ENCODE measurements around the gene RASA2.
"Not testable (repeated sequence)": the region's sequence is repeated elsewhere in the genome, so short reads cannot be mapped to it uniquely, and the experiment has no call there.

RASA2 gene

GRCh38 chr3:141594357-141594756 lies 107.5 kb downstream of the RASA2 start:
- no peak for DNase-seq

GRCh38 chr3:141597931-141598330 lies 111.1 kb downstream of the RASA2 start:
- no peak for DNase-seq

DNA sequence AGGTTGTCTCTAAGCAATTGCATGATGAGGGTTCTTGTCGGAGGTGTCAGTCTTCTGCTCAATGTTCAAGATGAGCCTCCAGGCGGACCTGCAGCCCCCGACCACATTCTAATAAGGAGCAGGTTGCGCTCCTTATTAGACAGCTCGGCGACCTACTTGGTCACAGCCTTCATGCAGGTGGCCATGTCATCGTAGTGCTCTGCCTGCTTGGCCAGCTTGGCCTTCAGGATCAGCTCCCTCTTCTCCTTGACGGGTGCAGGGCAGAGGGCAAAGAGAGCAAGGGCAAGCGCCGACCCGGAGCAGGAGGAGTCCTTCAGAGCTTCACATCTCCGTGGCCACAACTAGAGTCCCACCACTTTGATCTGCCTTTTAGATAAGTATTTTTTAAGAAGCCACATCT lies 113.5 kb downstream of the RASA2 start:
- no peak for DNase-seq

DNA sequence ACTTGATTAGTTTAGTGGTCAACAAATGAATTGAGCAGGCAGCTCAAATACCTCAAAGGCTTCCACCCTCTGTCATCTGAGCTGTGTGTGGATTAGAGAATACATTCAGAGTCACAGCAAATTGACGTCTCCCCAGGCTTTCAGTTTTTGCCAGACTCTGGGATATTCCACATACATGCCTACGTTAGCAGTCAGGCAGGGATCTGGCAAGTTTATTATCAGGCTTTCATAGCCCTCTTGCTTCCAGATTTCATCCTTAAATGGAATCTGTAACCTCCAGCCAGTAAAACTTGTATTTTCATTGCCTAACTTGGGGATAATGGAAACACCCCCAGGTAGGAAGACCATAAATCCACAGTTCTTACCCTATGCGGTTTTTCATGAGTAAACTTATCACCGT lies 115.9 kb downstream of the RASA2 start:
- no peak for DNase-seq

DNA sequence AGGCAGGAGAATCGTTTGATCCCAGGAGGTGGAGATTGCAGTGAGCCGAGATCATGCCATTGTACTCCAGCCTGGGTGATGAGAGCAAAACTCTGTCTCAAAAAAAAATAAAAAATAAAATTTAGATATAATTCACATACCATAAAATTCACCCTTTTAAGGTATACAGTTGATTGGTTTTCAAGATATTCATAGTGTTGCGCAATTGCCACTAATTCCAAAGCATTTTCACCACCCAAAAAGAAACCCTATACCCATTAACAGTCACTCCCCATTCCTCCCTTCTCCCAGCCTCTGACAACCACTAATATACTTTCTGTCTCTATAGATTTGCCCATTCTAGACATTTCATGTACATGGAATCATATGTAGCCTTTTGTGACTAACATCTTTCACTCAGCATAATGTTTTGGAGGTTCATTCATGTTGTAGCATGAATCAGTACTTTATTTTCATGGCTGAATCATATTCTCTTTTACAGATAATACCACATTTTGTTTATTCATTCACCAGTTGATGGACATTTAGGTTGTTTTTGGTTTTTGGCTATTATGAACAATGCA lies 116.7 kb downstream of the RASA2 start:
- peak; percentile 2 for DNase-seq

DNA sequence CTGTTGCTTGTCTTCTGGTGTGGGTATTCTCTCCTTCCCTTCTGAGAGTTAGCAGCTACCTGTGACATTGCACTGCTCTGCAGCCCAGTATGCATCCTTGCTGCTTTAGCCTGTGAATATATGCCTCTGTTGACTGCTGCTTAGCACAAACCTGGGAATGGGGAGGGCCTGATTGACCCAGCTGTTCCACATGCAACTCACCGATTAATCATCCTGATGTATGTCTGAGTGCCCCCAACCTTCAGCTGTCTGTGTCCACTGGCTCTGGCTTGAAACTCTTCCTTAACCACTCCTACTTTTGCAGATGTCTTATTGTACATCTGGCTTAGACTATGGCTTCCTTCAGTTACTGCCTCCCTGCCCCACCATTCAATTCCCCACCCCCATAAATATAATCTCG lies 119.1 kb downstream of the RASA2 start:
- no peak for DNase-seq

GRCh38 chr3:141608438-141608837 lies 121.6 kb downstream of the RASA2 start:
- no peak for DNase-seq

DNA sequence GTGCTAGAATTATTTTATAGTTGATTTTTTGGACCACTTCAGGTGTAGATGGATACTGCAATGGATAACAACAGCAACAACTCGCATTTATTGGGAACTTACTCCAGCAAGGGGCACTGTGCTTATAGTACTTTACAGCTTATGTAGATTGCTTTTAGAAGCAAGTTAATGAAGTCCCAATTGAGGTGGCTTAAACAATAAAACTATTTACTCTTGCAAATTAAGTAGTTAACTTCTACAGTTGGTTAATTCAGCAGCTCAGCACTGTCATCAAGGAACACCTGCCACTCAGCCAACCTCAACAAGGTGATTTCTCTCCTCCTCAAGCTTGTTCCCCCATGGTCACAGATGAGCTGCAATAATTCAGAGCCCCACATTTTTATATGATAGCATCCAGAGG lies 124.1 kb downstream of the RASA2 start:
- no peak for DNase-seq

DNA sequence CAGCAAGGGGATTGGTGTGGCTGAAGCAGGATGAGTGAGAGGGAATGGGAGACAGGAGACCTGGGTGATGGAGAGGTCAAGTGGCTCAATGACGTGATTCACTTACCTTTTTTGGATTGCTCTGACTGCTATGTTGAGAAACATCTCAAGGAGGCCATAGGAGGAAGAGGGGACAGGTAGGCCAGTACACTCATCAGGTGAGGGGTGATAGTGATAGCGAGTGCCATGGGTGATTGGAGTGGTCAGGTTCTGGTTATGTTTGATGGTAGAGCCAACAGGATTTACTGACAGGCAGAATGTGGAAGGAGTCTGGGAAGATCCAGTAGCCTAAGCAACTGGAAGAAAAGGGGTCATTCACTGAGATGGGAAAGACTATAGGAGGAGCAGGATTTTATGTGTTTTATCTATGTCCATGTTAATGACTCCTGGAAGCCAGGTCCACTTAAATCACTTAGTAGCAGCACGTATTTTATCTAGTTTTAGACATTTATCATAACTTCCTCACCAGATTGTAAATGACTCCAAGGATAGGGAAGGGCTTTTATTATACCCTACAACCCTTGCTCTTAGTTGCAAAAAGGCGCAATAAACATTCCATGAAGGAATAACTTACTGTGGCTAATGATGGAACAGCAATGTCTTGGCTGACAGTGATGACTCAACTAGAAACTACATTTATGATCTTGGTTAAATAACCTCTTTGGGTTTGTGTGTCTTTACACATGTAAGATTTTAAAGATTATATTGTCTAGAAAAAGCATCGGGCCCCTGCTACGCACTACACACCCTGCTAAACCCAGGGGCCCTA lies 131.5 kb downstream of the RASA2 start:
- no peak for DNase-seq

DNA sequence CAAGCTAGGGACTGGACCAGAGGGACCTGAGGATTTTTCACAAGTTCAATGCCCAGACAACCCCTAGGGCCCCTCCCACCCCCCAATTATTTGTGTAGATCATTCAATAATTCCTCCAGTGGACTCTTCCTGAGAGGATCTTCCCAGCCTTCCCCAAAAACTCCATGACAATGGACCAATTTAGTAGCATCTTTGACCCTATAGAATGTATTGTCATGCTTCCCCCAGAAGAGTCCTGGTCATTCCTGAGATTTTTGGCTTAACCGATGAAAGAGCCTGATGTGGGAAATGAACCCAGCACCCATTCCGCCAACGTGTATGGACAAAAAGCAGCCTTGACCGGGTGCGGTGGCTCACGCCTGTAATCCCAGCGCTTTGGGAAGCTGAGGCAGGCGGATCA lies 132.1 kb downstream of the RASA2 start:
- DNase-seq = no peak

GRCh38 chr3:141619450-141619849 lies 132.6 kb downstream of the RASA2 start:
- DNase-seq = no peak

DNA sequence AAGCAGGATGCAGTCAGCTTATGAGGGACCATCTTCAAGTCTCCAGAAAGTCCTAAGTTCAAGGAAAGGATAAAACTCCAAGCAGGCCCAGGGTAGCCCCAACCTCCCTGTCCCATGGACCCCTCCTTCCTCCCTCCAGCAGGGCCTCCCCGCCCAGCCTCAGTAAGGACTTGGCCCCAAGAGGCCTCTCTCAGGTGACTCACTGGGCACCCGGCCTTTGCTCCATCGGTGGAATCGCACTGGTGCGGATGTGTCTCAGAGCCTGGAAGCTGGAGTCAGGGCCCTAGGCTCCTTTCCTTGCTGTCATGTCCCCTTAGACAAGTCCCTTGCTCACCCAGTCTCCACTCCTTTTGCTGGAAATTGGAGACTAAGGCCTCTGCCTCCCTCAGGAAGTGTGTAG lies 136.9 kb downstream of the RASA2 start:
- DNase-seq = no peak

DNA sequence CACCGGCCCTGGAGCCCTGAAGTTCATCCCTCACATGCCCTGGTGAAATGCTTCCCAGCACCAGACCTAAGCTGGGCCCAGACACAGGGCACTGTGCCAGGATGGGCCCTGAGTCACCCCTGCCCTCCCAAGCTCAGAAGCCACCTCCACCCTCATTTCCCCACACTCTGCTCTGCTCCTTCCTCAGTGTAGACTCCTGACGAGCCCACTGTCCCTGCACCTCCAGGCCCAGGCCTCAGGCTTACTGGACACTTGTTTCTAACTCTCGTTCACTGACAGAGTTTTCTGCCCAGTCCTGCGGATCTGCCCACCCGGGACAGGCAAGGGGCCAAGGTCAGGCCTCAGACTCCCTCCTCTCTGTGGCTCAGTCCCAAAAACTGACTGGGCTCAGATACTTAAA lies 138.7 kb downstream of the RASA2 start:
- peak; percentile 25 for DNase-seq

DNA sequence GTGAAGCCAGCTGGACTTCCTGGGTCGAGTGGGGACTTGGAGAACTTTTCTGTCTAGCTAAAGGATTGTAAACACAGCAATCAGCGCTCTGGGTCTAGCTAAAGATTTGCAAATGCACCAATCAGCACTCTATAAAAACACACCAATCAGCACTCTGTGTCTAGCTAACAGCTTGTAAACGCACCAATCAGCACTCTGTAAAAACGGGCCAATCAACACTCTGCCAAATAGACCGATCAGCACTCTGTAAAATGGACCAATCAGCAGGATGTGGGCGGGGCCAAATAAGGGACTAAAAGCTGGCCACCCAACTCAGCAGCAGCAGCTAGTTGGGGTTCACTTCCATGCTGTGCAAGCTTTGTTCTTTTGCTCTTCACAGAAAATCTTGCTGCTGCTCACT lies 141.5 kb downstream of the RASA2 start:
- not testable (repeated sequence) for DNase-seq

GRCh38 chr3:141628868-141629441 lies 142.1 kb downstream of the RASA2 start:
- DNase-seq = not testable (repeated sequence)

GRCh38 chr3:141629976-141630375 lies 143.1 kb downstream of the RASA2 start:
- no peak for DNase-seq

DNA sequence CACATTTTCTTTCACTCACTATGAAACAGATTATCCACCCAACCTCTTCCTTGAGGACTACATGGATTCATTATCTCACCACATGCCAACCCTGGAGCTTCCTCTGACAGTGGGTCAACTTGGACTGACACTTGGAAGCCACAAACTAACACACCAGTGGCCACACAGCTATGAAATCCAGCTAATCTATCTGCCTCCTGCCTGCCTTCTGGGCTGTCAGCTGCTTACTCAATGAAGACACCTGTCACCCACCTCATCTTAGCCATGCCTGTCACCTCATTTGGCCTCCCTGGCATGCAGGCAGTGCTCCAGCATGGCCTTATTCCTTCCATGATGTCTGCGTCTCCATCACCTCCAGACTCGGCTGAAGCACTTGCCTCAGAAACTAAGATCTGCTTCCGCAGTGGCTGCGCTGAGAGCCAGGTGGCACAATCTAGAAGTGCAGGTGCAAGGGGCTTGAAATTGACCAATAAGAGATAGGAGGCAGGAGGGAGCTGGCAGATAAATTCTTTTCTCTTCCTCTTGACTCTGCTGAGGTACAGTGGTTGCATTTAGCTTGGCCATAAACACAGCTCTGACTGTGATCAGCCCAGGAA lies 146.1 kb downstream of the RASA2 start:
- no peak for DNase-seq

DNA sequence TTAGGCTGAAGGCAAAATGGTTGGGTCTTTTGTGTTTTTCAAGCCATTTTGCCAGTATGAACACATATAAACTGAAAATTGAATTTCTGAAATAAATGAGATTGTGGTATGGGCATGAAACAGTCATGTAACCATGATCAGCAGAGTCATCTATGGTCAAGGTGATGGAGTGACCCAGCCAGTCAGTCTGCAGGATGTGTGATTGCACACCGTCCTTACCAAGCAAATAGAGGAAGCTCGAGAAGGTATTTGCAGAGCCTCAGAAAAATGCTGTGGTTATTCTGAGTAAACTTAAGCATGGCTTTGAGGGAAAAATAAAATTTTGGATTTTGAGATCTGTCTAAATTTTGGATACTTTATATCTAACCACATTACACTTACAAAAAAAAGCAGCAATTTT lies 155.4 kb downstream of the RASA2 start:
- no peak for DNase-seq

DNA sequence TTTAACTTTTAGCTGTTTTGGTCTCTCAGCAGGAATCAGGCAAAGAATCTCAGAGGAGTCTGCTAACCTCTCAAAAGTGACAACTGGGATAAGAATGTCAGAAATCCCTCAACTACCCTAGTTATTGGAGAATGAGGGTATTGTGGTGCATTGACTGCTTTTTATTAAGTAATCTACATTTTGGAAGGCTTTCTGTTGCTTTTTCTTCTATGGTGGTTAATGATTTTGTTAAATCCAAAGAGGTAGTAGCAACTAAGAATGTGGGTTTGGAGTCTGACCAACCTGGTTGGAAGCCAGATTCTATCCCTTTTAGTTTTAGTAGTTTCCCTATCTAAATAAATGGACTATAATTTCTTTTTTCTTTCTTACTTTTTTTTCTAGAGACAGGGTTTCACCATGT lies 156.6 kb downstream of the RASA2 start:
- DNase-seq = peak; percentile 70

DNA sequence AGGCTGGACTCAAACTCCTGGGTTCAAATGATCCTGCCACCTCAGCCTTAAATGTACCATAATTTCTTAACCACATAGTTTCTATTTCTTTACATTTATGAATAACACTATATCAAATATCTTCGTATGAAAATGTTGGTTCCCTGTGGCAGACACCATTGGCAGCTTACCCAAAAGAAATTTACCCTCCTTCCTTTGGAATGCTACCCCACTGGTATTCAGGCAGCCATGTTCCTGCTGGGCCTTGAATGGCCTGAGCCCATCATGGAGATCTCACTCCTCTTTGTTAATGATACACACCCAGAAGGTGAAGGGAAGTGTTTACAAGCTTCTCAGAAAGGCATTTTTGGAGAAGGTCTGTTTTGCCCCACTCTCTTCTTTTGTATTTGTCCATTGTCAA lies 157.0 kb downstream of the RASA2 start:
- DNase-seq = no peak

- peak; percentile 47 for DNase-seq
Measured at GRCh38 chr3:141644931-141645330, 158.1 kb downstream of the RASA2 start.

- DNase-seq = peak; percentile 72
Measured at GRCh38 chr3:141646760-141647561, 160.1 kb downstream of the RASA2 start.

DNA sequence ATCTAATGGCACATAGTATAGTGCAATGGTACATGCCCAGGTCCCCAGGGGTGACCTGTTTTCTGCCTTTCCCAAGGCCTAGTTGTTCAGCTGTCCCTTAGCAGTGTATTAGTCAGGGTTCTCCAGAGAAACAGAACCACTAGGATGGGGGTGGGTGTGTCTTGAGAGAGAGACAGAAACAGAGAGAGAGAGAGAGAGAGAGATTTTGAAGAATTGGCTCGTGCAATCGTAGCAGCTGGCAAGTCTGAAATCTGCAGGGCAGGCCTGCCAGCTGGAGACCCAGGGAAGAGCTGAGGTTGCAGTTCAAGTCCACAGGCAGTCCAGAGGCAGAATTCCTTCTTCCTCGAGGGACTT lies 160.7 kb downstream of the RASA2 start:
- DNase-seq = no peak

Data from fibroblast of skin of back (primary cell).